Glutamatergic neuron (in vitro differentiated cells): ENCODE measurements around the gene NBAS. TPM values are rescaled to one million over a fixed set of nuclear protein-coding genes. Genes with fewer than 3 reads are reported as not detected.
"Not testable (repeated sequence)": the region's sequence is repeated elsewhere in the genome, so short reads cannot be mapped to it uniquely, and the experiment has no call there.

Source experiments
- DNase-seq: peaks from one replicate; pipeline ENCODE4 v3.0.0; 2022
- H3K27ac Mint-ChIP-seq: one replicate; pipeline ENCODE4 v1.8.0; 2020; ENCODE audit warnings: mild to moderate bottlenecking, mixed read lengths, inconsistent platforms; ENCODE audit not compliant: unreplicated experiment
- H3K27me3 Mint-ChIP-seq: one replicate; pipeline ENCODE4 v1.8.0; 2020; ENCODE audit warnings: mild to moderate bottlenecking, moderate library complexity, mixed read lengths, inconsistent platforms; ENCODE audit not compliant: unreplicated experiment
- H3K36me3 Mint-ChIP-seq: one replicate; pipeline ENCODE4 v1.8.0; 2020; ENCODE audit warnings: mild to moderate bottlenecking, mixed read lengths, inconsistent platforms; ENCODE audit not compliant: unreplicated experiment
- H3K4me1 Mint-ChIP-seq: one replicate; pipeline ENCODE4 v1.8.0; 2020; ENCODE audit warnings: mild to moderate bottlenecking, low read depth, mixed read lengths, inconsistent platforms; ENCODE audit not compliant: unreplicated experiment
- H3K4me3 Mint-ChIP-seq: one replicate; pipeline ENCODE4 v1.8.0; 2020; ENCODE audit warnings: mild to moderate bottlenecking, mixed read lengths, inconsistent platforms; ENCODE audit not compliant: unreplicated experiment
- H3K9me3 Mint-ChIP-seq: one replicate; pipeline ENCODE4 v1.8.0; 2020; ENCODE audit warnings: mild to moderate bottlenecking, moderate library complexity, mixed read lengths, inconsistent platforms; ENCODE audit not compliant: unreplicated experiment
- total RNA-seq: library from RNA; stranded (reverse); fragmentation: NEBNext Ultra II Directional; extraction: Animal tissue kit (Norgen Biotek cat#: 25700); gene quantifications from one replicate; pipeline ENCODE4 v1.2.1, GENCODE V29; 2021; ENCODE audit not compliant: unreplicated experiment
- TF ChIP-seq, protein P1 (sequence below): fragments of 200-600 bp; sonication (generic); IDR thresholded peaks from one replicate; pipeline ENCODE4 v1.5.0; 2021; ENCODE audit not compliant: partially characterized antibody, unreplicated experiment

Gene NBAS
- total RNA-seq, 1 donor from 2014 or later = 46.1 TPM

GRCh38 chr2:15506229-15506819 lies 54.8 kb downstream of the NBAS start:
- no peak overlapping the region for H3K27ac Mint-ChIP-seq
- DNase-seq = no peak
- H3K9me3 Mint-ChIP-seq = no peaks in the 10 kb centered on the region
- TF ChIP-seq, protein P1, sequence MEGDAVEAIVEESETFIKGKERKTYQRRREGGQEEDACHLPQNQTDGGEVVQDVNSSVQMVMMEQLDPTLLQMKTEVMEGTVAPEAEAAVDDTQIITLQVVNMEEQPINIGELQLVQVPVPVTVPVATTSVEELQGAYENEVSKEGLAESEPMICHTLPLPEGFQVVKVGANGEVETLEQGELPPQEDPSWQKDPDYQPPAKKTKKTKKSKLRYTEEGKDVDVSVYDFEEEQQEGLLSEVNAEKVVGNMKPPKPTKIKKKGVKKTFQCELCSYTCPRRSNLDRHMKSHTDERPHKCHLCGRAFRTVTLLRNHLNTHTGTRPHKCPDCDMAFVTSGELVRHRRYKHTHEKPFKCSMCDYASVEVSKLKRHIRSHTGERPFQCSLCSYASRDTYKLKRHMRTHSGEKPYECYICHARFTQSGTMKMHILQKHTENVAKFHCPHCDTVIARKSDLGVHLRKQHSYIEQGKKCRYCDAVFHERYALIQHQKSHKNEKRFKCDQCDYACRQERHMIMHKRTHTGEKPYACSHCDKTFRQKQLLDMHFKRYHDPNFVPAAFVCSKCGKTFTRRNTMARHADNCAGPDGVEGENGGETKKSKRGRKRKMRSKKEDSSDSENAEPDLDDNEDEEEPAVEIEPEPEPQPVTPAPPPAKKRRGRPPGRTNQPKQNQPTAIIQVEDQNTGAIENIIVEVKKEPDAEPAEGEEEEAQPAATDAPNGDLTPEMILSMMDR = no peak
- no peak overlapping the region for H3K4me3 Mint-ChIP-seq
- no peaks in the 10 kb centered on the region for H3K27me3 Mint-ChIP-seq
- no peaks in the 10 kb centered on the region for H3K36me3 Mint-ChIP-seq
- H3K4me1 Mint-ChIP-seq = peaks cover 2% of the 10 kb centered on the region

- H3K4me3 Mint-ChIP-seq = no peak overlapping the region
- DNase-seq = no peak
- no peaks in the 10 kb centered on the region for H3K9me3 Mint-ChIP-seq
- no peaks in the 10 kb centered on the region for H3K36me3 Mint-ChIP-seq
- peaks cover 2% of the 10 kb centered on the region for H3K4me1 Mint-ChIP-seq
- no peaks in the 10 kb centered on the region for H3K27me3 Mint-ChIP-seq
- no peak overlapping the region for H3K27ac Mint-ChIP-seq
- TF ChIP-seq, protein P1 = no peak
These were observed 56.1 kb downstream of the NBAS start for GRCh38 chr2:15504882-15505663.

DNA sequence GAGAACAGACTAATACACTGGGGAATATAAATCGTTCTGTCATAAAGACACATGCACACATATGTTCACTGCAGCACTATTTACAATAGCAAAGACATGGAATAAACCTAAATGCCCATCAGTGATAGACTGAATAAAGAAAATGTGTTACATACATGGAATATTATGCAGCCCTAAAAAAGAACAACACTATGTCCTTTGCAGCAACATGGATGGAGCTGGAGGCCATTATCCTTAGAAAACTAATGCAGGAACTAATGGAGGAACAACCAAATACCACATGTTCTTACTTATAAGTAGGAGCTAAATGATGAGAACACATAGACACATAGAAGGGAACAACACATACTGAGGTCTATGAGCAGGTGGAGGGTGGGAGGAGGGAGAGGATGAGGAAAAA lies 61.9 kb downstream of the NBAS start:
- not testable (repeated sequence) for H3K9me3 Mint-ChIP-seq, H3K36me3 Mint-ChIP-seq, H3K27ac Mint-ChIP-seq, H3K27me3 Mint-ChIP-seq, H3K4me3 Mint-ChIP-seq, H3K4me1 Mint-ChIP-seq, DNase-seq

- DNase-seq = no peak
- Mint-ChIP-seq H3K27me3 (no peaks in the 10 kb centered on the region), H3K9me3 (no peaks in the 10 kb centered on the region), H3K36me3 (no peaks in the 10 kb centered on the region), H3K27ac (no peak overlapping the region), H3K4me3 (no peak overlapping the region), H3K4me1 (no peaks in the 10 kb centered on the region)
- TF ChIP-seq, protein P1 = no peak
These were observed 62.6 kb downstream of the NBAS start for GRCh38 chr2:15498554-15498953.

DNA sequence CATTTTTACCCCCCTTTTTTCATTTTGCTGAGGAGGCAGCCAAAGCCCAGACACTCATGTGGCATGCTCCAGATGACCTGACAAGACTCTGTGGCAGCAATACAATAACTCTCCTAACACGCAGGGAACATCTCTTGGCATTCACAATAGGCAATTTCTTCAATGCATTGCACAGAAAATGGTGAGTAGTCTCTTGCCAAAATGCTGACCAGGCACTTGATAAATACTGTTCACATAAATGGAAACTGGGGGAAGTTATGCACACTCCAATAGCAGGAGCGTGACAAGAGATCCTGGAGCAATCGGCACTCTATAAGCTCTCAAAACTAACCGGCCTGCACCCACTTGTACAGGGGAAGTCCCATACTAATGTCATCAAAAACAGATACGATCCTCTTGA lies 66.3 kb downstream of the NBAS start:
- no peak overlapping the region for H3K27ac Mint-ChIP-seq
- DNase-seq = no peak
- peaks cover 2% of the 10 kb centered on the region for H3K27me3 Mint-ChIP-seq
- H3K9me3 Mint-ChIP-seq = no peaks in the 10 kb centered on the region
- H3K4me3 Mint-ChIP-seq = no peak overlapping the region
- no peaks in the 10 kb centered on the region for H3K4me1 Mint-ChIP-seq
- H3K36me3 Mint-ChIP-seq = no peaks in the 10 kb centered on the region
- TF ChIP-seq, protein P1 = no peak
